NK-92 (cell line): ENCODE results near the gene CEP76.

ENCODE experiments used
- DNase-seq: peaks from one replicate; lab custom pipeline; 2025; ENCODE audit not compliant: unreplicated experiment; lab: John Stamatoyannopoulos, UW

CEP76 gene

GRCh38 chr18:12711446-12711845, 8.9 kb upstream of the CEP76 start:
- DNase-seq: no peak

GRCh38 chr18:12703664-12704063, 1.1 kb upstream of the CEP76 start:
- no peak for DNase-seq

DNA sequence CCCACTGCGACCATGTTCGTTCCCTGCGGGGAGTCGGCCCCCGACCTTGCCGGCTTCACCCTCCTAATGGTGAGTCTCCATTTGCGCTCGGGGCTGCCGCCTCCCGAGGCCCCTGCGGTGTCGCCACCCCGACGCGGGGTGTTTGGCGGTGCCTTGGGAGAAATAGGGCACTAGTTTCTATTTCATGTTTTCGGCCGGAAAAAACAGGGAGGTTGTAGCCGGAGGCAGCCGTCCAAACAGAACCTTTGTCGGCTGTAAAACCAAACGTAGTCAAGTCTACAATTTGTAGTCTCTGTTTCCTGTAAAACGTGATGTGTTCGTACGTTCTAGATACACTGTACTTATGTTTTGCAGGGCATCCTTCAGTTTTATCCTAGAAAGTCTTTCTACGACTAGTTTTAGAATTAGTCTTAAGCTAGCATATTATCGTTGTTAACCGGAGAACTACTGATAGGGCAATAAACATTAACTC, 609 bp upstream of the CEP76 start:
- DNase-seq: no peak

DNA sequence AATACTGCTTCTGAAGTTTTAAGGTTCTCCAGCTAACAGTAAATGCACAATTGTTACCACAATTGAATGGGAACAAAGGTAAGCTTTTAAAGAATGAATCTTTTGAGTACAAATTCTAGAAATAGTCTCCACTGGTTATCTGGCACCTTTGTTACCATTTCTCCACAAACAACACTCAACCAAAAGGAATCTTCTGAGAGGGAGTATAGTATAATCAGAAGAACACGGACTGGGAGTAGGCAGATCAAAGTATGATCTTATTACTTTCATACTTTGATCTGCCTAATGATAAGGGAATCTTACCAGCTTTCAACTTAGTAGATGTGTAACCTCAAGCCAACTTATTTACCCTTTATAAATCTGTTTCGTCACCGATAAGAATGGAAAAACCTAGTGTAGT, 1.4 kb downstream of the CEP76 start:
- no peak for DNase-seq

- no peak for DNase-seq
These were observed 2.8 kb downstream of the CEP76 start for GRCh38 chr18:12699747-12700146.

DNA sequence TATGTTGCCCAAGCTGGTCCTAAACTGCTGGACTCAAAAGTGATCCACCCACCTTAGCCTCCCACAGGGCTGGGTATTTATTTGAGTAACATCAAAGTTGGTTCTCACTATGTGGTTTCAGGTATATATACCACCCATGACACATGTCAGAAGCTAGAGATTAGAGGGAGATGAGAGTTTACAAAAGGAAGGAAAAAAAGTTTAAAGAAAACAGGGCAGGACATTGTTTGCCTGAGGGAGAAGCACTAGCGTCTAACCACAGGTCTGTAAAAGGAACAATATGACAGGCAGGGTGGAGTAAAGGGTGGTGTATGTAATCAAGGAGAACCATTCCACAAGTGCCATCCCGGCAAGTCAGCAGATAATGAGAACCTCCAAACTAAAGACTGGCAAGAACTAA, 8.5 kb downstream of the CEP76 start:
- no peak for DNase-seq

- no peak for DNase-seq
These were observed 10.3 kb downstream of the CEP76 start for GRCh38 chr18:12692206-12692605.

DNA sequence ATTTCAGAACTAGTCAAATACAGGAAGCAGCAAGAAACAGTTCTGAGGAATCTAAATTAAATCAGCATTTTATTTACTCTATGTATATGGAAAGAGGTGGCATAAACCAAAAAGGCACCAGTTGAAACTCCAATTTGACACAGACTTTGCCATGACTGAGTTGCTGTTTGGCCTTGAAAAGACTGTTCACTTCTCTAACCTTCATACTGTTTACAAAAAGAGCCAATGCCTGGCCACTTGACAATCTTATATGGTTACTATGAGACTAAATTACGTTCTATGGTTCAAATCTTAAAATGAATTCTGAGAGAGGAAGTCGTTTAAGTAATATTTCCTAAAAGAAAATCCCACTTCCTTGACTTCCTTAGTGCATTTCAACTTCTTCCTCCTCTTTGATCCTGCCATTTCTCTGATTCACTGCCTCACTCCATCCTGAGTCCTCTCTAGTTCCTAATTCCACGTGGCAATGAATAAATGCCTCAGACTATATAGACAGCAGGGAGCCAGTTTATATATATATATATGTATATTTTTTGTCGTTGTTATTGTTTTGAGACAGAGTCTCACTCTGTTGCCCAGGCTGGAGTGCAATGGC, 13.2 kb downstream of the CEP76 start:
- no peak for DNase-seq

DNA sequence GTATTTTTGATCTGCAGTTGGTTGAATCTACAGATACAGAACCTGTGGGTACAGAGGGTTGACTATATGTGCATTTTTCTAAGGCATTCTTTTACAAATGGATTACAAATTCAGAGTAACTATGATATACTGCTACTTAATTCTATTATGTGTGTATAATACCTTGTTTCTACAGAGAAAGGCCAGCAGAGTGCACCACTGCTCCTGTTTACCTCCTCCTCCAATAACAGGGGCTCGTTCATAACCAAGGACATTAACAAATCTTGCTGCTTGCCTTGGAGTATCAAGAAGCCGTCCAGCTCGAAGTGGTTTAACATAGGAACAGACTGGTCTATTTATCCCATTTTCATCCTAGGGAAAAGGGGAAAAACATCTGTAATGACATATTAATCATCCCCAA, 16.4 kb downstream of the CEP76 start:
- DNase-seq: no peak

DNA sequence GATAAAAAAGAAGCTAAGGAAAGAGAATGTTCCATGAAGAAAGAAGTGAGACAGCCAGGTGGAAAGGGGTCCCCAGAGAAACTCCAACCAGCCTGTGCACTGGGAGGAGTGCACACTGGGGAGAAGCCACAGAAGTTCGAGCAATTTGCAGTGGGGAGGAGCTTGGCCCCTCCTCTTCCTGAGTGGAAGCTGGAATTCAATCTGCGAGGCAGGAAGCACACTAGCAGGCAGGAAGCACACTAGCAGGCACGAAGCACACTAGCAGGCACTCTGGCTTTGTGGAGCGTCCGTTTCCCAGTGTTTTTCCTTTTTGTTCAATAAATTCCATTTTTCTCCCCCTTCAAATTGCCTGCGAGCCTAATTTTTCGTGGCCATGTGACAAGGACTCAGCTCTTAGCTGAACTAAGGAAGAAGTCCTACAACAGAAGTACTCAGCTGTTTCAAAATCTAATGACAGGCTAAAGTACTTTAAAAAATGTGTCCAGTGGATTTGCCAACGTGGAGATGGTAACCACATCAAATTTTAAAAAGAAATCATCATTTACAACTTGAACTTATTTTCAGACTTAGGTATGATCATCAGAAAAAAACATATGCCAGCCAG, 23.2 kb downstream of the CEP76 start:
- DNase-seq: no peak

- no peak for DNase-seq
These were observed 34.5 kb downstream of the CEP76 start for GRCh38 chr18:12668041-12668440.

DNA sequence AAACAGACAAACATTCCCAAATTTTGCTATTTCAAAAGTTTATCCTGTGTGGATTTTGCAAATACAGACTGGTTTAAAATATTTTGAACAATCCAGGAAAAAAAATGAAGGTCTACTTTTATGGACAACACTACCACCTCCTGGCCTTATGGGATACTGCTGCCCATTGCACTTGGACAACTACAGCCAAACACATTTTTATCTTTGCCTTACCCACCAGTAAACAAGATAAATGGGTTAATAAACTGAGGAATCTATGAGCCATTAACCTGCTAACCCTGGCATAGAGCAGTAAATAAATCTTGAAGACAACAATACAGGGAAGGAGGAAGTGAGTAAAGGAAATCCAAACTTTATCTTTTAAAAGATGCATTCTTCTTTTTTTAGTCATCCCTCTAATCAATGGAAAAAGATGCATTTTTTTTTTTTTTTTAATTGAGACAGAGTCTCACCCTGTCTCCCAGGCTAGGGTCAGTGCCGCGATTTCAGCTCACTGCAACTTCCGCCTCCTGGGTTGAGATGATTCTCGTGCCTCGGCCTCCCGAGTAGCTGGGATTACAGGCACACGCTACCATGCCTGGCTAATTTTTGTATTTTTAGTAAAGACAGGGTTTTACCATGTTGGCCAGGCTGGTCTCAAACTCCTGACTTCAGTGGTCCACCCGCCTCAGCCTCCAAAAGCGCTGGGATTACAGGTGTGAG, 42.5 kb downstream of the CEP76 start:
- DNase-seq: no peak

DNA sequence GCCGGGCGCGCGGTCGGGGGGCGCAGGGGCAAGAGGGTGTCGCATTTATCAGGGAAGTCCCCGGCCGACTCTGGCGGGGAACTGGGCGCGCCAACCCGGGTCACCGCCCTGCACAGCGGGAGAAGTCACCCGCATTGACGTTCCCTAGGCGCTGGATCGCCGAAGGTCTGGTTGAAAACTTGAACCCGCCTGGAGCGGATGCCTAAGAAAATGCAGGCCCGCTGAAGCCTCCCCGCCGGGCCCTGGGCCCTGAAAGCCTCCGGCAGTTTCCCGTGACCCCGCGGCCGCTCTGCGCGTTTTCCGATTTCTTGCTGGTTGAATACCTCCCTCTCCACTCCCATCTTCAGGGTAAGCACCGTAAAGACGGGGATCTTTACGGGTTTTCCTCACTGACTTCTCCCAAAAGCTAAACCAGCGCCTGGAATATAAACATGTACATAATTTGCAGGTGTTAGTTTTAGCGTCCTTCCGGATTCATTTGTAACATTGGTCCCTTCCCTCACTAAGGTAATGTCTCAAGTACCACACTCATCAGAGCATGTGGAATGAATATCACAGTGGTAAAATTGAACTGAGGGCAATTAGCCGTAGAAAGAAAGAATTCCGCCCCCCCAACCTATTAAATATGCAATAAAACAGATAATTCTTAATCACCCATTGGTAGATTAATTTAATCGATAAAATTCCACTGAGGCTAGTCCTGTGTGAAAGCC, 43.9 kb downstream of the CEP76 start:
- no peak for DNase-seq

- DNase-seq: no peak
These were observed 44.7 kb downstream of the CEP76 start, which contains the start of gene SPIRE1 for GRCh38 chr18:12657684-12658425. SPIRE1 (minus strand) TSS chr18:12658107; CDS start chr18:12657866, 241 bp downstream.

GRCh38 chr18:12656938-12657683, 45.4 kb downstream of the CEP76 start:
- no peak for DNase-seq

GRCh38 chr18:12656605-12656937, 46.0 kb downstream of the CEP76 start:
- no peak for DNase-seq

DNA sequence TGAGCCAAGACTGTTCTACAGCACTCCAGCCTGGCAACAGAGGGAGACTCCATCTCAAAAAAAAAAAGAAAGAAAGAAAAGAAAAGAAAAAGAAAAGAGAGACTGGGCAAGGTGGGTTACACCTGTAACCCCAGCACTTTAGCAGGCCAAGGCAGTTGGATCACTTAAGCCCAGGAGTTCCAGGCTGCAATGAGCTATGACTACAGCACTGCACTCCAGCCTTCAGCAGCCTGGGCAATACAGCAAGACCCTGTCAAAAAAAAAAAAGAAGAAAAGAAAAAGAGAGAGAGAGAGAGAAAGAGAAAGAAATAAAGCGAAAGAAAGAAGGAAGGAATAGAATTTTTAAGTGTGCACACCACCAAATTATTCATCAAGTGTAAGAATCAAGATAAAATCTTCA, 47.6 kb downstream of the CEP76 start:
- DNase-seq: no peak

DNA sequence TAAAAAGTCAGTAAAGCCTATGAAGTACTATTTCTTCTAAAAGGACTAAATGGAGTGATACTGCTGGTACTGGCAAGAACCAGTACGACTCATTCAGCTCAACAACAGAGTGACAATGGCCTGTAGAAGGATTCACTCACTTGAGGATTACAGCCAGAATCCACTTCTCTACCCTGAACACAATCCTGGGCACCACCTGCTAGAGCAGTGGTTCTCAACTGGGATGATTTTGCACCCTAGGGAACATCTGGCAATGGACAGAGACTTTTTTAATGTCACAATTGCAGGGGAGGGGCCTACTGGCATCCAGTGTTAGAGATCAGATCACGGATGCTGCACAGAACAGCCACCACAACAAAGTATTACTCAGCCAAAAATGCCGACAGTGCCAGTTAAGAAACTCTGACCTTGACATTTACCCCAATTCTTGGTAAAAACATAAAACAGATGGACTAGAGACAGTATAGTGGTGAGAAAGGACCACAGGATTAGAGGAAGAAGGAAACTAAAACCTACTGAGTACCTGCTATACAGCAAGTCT, 49.6 kb downstream of the CEP76 start:
- DNase-seq: no peak

DNA sequence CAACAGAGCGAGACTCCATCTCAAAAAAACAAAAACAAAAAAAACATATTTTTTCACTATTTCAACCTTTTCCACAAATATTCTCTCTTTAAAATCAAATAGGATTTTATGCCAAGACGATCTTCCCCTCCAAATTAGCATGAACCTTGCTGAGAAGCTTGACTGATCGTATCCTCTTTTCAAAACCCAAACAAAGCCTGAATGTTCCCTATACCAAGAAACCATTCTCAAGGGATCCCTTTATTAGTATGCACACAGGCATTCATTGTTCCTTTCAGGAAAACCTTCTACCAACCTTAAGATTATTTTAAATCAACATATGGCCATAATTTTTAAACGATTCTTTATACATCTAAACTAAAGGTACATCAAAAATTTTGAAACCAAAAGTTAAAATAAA, 50.9 kb downstream of the CEP76 start:
- DNase-seq: no peak

GRCh38 chr18:12647773-12648172, 54.8 kb downstream of the CEP76 start:
- no peak for DNase-seq
